Stimulated activated CD4-positive, alpha-beta T cell treated with anti-CD3 and anti-CD28 coated beads, Interleukin-2, amount 100 ng/mL, for 24 hours (primary cell): ENCODE results near the gene PNPLA7.

ENCODE experiments used
- DNase-seq, 2 donors: peaks; one replicate each; pipeline ENCODE4 v3.0.0-alpha.2; 2020

Gene PNPLA7

GRCh38 chr9:137492464-137493363 lies 57.5 kb downstream of the PNPLA7 start:
- DNase-seq, result peak in 1 of 2 donors; percentile 28

DNA sequence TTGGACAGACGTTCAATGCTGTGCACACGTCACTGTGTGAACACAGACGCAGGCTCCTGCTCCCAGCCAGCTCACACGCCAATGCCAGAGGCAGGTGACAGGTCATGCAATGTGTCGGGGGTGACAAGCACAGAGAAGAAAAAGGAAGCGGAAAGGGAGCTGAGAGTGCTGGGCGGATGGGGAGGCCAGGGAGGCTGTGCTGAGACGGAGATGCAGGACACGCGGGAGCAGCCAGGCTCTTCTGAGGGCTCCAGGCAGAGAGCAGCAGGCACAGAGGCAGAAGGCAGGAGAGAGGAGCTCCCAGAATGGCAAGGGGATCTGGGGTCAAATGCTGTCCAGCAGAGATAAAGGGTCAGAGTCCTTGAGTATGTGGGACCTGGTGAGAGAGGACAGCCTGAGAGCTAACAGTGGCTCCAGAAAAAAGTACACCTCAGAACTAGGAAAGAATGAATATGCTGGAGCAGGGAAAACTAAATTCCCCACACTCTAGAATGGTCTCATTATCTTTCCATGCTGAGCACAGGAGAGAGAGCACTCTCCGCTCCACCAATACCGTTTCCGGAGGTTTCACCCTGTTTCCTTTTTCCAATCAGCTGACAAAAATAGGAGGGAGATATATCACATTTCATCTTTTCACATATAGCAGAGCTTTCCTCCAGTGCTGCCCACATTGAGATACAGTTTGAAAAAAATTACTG lies 58.3 kb downstream of the PNPLA7 start:
- no peak for DNase-seq

DNA sequence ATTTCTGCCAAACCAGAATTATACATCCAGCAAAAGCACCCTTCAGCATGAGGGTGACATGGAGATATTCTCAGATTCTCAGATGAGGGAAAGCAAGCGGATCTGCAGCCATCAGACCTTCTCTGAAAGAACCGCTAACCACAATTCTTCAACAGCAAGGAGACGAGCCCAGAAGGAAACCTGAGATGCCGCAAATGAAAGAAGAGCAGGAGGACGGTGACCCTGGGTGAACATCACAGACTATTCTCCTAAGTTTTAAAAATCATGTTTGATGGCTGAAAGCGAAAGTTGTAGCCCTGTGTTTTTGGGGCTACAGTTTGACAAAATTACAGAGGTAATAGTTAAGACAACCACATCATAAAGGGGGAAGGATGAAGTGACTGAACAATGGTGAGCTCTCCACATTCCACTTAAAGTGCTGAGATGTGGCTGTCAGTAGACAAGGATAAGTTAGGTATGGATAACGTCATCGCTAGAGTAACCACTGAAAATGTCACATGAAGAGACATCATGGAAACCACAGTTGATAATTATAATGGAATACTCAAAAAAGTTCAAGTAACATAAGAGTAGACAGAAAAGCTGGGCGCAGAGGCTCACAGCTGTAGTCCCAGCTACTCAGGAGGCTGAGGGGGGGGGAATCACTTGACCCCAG lies 59.5 kb downstream of the PNPLA7 start:
- DNase-seq, result no peak

GRCh38 chr9:137488906-137489305 lies 61.3 kb downstream of the PNPLA7 start:
- DNase-seq, result no peak

- DNase-seq, result no peak
Measured at GRCh38 chr9:137488327-137488653, 61.9 kb downstream of the PNPLA7 start.

- no peak for DNase-seq
Measured at GRCh38 chr9:137487454-137488326, 62.5 kb downstream of the PNPLA7 start.

- DNase-seq, result no peak
Measured at GRCh38 chr9:137486545-137487453, 63.4 kb downstream of the PNPLA7 start.

DNA sequence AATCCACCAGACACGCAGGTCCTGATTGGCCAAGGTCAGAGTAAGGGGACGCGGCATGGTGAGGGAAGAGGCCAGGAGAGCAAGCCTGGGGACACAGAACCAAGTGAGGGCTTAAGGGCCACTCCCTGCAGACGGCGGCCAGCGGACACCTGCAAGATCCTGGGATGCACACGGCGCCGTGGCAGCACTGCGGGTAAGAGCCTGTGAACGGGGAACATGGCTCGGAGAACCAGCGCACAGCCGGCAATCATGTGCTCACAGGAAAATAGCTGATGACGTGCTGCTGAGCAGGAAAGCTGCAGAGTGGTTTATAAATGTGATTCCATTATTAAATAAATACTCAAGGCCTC lies 64.1 kb downstream of the PNPLA7 start:
- DNase-seq, result no peak

- no peak for DNase-seq
Measured at GRCh38 chr9:137485343-137486140, 64.7 kb downstream of the PNPLA7 start.

- no peak for DNase-seq
Measured at GRCh38 chr9:137484551-137485315, 65.5 kb downstream of the PNPLA7 start.

- no peak for DNase-seq
Measured at GRCh38 chr9:137482094-137482781, 68.0 kb downstream of the PNPLA7 start.

DNA sequence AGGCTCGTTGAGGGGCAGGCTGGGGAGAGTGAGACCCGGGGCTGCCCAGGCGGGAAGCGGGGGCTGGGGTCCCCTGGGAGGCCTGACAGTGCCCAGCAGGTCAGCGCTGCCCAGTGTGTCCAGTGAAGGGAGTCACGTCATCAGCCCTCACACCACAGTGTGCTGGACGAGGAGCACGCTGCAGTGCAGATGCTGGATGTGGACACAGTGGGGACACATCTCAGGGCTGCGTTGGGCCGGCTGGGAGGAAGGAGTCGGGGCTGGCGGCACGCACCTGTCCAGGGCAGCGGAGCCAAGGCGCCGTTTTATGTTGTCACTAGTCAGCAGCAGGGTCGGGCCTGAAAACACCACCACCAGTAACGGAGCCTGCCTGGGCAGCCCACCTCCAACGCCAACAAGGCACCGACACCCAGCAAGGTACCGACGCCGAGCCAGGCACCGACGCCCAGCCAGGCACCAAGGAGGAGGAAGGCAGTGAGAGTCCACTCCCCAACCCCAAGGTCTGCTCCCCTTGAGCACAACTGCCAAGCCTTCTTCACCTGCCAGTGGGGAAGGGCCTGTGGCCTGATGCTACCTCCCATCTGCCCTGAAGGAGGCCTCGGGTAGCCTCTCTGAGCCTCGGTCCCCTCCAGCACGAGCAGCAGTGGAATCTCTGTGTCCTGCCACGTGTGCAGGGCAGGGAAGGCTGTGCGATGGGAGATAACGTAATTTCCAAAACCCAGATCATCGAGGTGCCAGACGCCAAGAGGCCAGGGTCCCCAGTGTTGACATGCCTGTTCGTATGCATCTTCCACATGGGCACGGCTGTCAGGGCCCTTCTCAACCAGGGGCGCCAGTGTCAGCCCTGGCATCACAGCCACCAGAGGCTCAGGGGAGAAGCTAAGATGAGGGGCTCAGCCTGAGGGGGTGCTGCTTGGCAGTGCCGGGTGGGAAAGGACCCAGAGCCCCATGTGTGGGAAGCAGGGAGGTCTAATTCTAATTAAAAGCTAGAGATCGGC lies 69.2 kb downstream of the PNPLA7 start:
- DNase-seq, result no peak

- no peak for DNase-seq
Measured at GRCh38 chr9:137479892-137480685, 70.1 kb downstream of the PNPLA7 start.

GRCh38 chr9:137478962-137479861 lies 71.0 kb downstream of the PNPLA7 start:
- DNase-seq, result no peak

DNA sequence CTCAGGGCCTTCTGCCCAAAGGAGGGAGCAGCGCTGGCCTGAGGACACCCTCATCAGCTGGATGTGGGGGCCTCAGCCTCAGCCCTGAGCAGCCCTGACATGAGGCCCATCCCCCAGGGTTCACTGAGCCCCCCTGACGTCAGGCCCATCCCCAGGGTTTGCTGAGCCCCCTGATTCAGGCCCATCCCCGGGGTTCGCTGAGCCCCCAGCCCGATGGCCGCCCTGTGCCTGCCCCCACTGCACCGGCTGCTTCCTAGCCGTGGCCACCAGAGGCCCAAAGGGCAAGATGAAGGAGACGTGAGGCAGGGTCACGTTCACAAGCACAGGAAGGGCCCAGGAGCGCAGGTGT lies 71.6 kb downstream of the PNPLA7 start:
- no peak for DNase-seq
